A549 treated with DMSO at 1 μM for 4 hours (cell line): Measurements from ENCODE around the gene SDC4. TPM values are rescaled to one million over a fixed set of nuclear protein-coding genes. Genes with fewer than 3 reads are reported as not detected.

Experiments
- total RNA-seq: library from RNA; stranded (reverse); fragments of 200-300 nt; extraction: Qiagen RNA extraction; gene quantifications from 5 replicates; pipeline ENCODE4 v1.2.3, GENCODE V29; 2022; ENCODE audit warnings: low read depth

SDC4 gene
- total RNA-seq = 120 to 180 TPM (median 141 TPM) in 5 replicates

GRCh38 chr20:45347936-45348778 lies at the start of gene SDC4:
Gene SDC4, minus strand, starts transcription at chr20:45348424. Its CDS starts 40 bp downstream, at chr20:45348384.

GRCh38 chr20:45378191-45378590 lies 30.0 kb upstream of the SDC4 start, which contains the start of gene TP53TG5:
Gene TP53TG5, minus strand, starts transcription at chr20:45378325. Its CDS starts 89 bp downstream, at chr20:45378236.

GRCh38 chr20:45362804-45363610 lies 14.8 kb upstream of the SDC4 start, which contains the start of gene SYS1:
Gene SYS1, plus strand, starts transcription at chr20:45363156. Its CDS starts 376 bp downstream, at chr20:45363532.

GRCh38 chr20:45308117-45308778 lies 40.0 kb downstream of the SDC4 start, which contains the start of gene MATN4:
Gene MATN4, minus strand, starts transcription at chr20:45308299. Its CDS starts 2,717 bp downstream, at chr20:45305582.

GRCh38 chr20:45306431-45306982 lies 41.7 kb downstream of the SDC4 start, which contains the start of gene RBPJL:
Gene RBPJL, plus strand, starts transcription at chr20:45306840. Its CDS starts 83 bp downstream, at chr20:45306923.

Other genes with a start within 250 kb of the SDC4 start
- gene KCNS1, start 247.3 kb downstream of the SDC4 start, total RNA-seq = not detected in 5 replicates
- gene WFDC5, start 233.2 kb downstream of the SDC4 start, total RNA-seq = not detected in 5 replicates
- not detected in 5 replicates for gene WFDC12, start 224.0 kb downstream of the SDC4 start, total RNA-seq
- gene PI3, start 173.5 kb downstream of the SDC4 start, total RNA-seq = 2.3 to 4.5 TPM (median 3.2 TPM) in 5 replicates
- gene SEMG1, start 141.4 kb downstream of the SDC4 start, total RNA-seq = not detected in 5 replicates
- gene SEMG2, start 127.1 kb downstream of the SDC4 start, total RNA-seq = not detected in 5 replicates
- 9.1 to 13.4 TPM (median 11.7 TPM) in 5 replicates for gene SLPI, start 93.9 kb downstream of the SDC4 start, total RNA-seq
- gene RBPJL, start 41.6 kb downstream of the SDC4 start, total RNA-seq = not detected in 5 replicates
- gene MATN4, start 40.1 kb downstream of the SDC4 start, total RNA-seq = 0.09 to 0.14 TPM (median 0.13 TPM) in 4 of 5 replicates, not detected in the other
- gene SYS1, start 14.7 kb upstream of the SDC4 start, total RNA-seq = 28.1 to 35.6 TPM (median 34.4 TPM) in 5 replicates
- gene TP53TG5, start 29.9 kb upstream of the SDC4 start, total RNA-seq = not detected in 5 replicates
- 24.5 to 28.8 TPM (median 25.3 TPM) in 5 replicates for gene DBNDD2, start 59.9 kb upstream of the SDC4 start, total RNA-seq
- gene PIGT, start 67.7 kb upstream of the SDC4 start, total RNA-seq = 89.3 to 101 TPM (median 93.2 TPM) in 5 replicates
- 0.15 to 0.19 TPM in 2 of 5 replicates, not detected in the others for gene WFDC2, start 121.3 kb upstream of the SDC4 start, total RNA-seq
- not detected in 5 replicates for gene SPINT3, start 167.2 kb upstream of the SDC4 start, total RNA-seq
- gene WFDC6, start 191.1 kb upstream of the SDC4 start, total RNA-seq = not detected in 5 replicates
- gene EPPIN, start 199.0 kb upstream of the SDC4 start, total RNA-seq = not detected in 5 replicates
- not detected in 5 replicates for gene WFDC8, start 230.9 kb upstream of the SDC4 start, total RNA-seq